ENCODE measurements around the gene ROR1. TPM values are rescaled to one million over a fixed set of nuclear protein-coding genes. Genes with fewer than 3 reads are reported as not detected.

The ROR1 gene
- total and polyA plus RNA-seq, 2 donors (not counting 3 experiments of a cell fraction or from before 2014, with no cell fraction given): 2.6 to 3.5 TPM

- no peak for TF ChIP-seq POLR2AphosphoS5 (IDR thresholded peaks at IDR 0.05; ENCODE audit: insufficient read depth, low read depth, low read length)
- TF ChIP-seq POLR2A (IDR thresholded peaks at IDR 0.05; ENCODE audit: low read depth, low read length): no peak
- TF ChIP-seq FOS (IDR thresholded peaks at IDR 0.05; ENCODE audit: borderline replicate concordance, insufficient read depth, low read length): no peak
- TF ChIP-seq GATA2 (IDR thresholded peaks at IDR 0.05; ENCODE audit: insufficient read depth, insufficient read length, low read depth, low read length): no peak
- no peak for TF ChIP-seq CTCF (IDR thresholded peaks at IDR 0.05; ENCODE audit: extremely low read depth in 1 of 2, insufficient read depth in 1 of 2, low read depth in 1 of 2, low read length in 2 of 2)
- TF ChIP-seq JUN (IDR thresholded peaks at IDR 0.05; ENCODE audit: borderline replicate concordance, insufficient read depth, insufficient read length, low read depth): no peak
- no peak for TF ChIP-seq MAX (IDR thresholded peaks at IDR 0.05; ENCODE audit: insufficient read depth, insufficient read length)
- TF ChIP-seq EZH2 (IDR thresholded peaks at IDR 0.05; ENCODE audit: borderline replicate concordance, low read depth, low read length, severe bottlenecking): no peak
- no peak for TF ChIP-seq MYC (IDR thresholded peaks at IDR 0.05; ENCODE audit: low read depth, low read length)
- ChIA-PET POLR2A (no interaction called here), CTCF (interaction anchor here (1.6 kb wide), 1 partner anchor 20 kb away, joined by 4 read pairs; no protein-coding TSS in a partner anchor)
- Histone ChIP-seq H3K9ac (replicated peaks; ENCODE audit: extremely low read depth, insufficient read depth, low read length) (no peak overlapping the region), H3K9me3 (replicated peaks; ENCODE audit: control insufficient read depth, insufficient read depth, low read length) (no peaks in the 10 kb centered on the region), H3K27me3 (ENCODE audit: control insufficient read depth in 2 of 2, insufficient read depth in 2 of 2, low read length in 2 of 2) (no peaks in the 10 kb centered on the region), H3K4me2 (ENCODE audit: insufficient read depth, low read length) (no peak overlapping the region), H3K9me1 (replicated peaks; ENCODE audit: control insufficient read depth, extremely low read depth, insufficient read depth, low read length) (no peaks in the 10 kb centered on the region), H4K20me1 (replicated peaks; ENCODE audit: control insufficient read depth, extremely low read depth, insufficient read depth, low read length) (no peaks in the 10 kb centered on the region), H3K27ac (ENCODE audit: insufficient read depth, low read depth, low read length) (no peak overlapping the region), H2AFZ (ENCODE audit: low read depth, low read length) (no peak overlapping the region), H3K36me3 (ENCODE audit: control insufficient read depth in 2 of 2, extremely low read depth in 1 of 2, insufficient read depth in 2 of 2, low read length in 2 of 2) (no peaks in the 10 kb centered on the region), H3K79me2 (ENCODE audit: control insufficient read depth, insufficient read depth, low read length) (no peaks in the 10 kb centered on the region), H3K4me1 (ENCODE audit: control insufficient read depth, extremely low read depth, insufficient read depth, low read length) (no peaks in the 10 kb centered on the region), H3K4me3 (replicated peaks in 1 of 3; ENCODE audit: insufficient read depth in 1 of 3, low read depth in 1 of 3, low read length in 3 of 3) (no peak overlapping the region)
- intact Hi-C loops (cut with micrococcal nuclease): no loop called here
- dilution Hi-C loops (cut with MboI; ENCODE audit: extremely low pct_ligation_motif_present, low sequenced_read_pairs): no loop called here
- DNase-seq (ENCODE audit: low read depth, low spot score) (no peak), FAIRE-seq (no peak)
- no TSS peak for BruUV-seq (replicated peaks)
Measured at GRCh38 chr1:64116537-64116936, 342.7 kb downstream of the ROR1 start.

All from endothelial cell of umbilical vein (primary cell).